Nephron progenitor cell (in vitro differentiated cells): ENCODE results near the gene SLC20A1.

Experiments used
- DNase-seq: peaks from one replicate; pipeline ENCODE4 v3.0.0; 2021
- H3K27ac Mint-ChIP-seq: 2 replicates; pipeline ENCODE4 v1.8.0; 2021; ENCODE audit warnings: mild to moderate bottlenecking, moderate library complexity, mixed read lengths
- H3K27me3 Mint-ChIP-seq: 2 replicates; pipeline ENCODE4 v1.8.0; 2021; ENCODE audit warnings: mild to moderate bottlenecking, low read depth, mixed read lengths; ENCODE audit not compliant: poor library complexity
- H3K36me3 Mint-ChIP-seq: 2 replicates; pipeline ENCODE4 v1.8.0; 2021; ENCODE audit warnings: low read depth, mixed read lengths
- H3K4me1 Mint-ChIP-seq: 2 replicates; pipeline ENCODE4 v1.8.0; 2021; ENCODE audit warnings: mixed read lengths
- H3K4me3 Mint-ChIP-seq: 2 replicates; pipeline ENCODE4 v1.8.0; 2021; ENCODE audit warnings: mild to moderate bottlenecking, moderate library complexity, mixed read lengths
- H3K9me3 Mint-ChIP-seq: 2 replicates; pipeline ENCODE4 v1.8.0; 2021; ENCODE audit warnings: mild to moderate bottlenecking, moderate library complexity, mixed read lengths
- CTCF ChIP-seq: fragments of 200-600 bp; sonication (generic); IDR thresholded peaks from 2 replicates; pipeline ENCODE4 v1.5.0; 2021; ENCODE audit warnings: antibody characterized with exemption

Gene SLC20A1

DNA sequence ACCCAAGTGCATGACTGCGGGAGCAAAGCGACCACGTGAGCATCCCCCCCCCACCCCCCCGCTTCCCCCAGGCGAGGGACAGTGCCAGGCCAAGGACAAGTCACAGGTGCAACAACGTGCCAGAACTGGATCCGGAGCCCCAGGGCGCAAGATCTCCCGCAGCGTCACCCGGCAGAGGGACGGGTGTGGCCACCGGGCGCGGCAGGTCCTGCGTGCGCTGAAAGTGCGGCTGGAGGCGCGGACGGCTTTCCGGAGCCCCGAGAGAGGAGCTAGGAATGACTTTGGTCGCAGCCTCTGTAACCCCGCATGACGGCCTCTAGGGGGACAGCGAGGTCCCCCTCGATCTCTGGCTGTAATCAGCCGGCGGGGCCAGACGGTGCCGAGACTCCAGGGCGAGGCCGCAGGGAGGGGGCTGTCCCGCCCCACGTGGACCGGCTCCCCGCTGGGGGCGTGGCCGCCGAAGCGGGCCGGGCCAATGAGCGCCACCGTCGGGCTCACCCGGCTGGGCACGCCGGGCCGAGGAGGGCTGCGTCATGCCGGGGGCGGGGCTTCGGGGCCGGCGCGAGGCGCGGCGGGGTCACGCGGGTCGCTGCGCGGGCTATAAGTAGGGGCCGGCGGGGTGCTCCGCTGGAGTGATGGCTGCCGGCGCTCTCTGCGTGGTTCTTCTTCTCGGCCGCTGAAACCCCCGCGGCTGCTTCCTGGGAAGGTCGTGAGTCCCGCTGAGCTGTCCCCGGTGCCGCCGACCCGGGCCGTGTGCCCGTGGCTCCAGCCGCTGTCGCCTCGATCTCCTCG is at the start of gene SLC20A1:
Gene SLC20A1, plus strand, starts transcription at position 630 of the 792 bp plus-strand sequence. CDS start 890 bp downstream, outside the sequence.
- no peaks in the 10 kb centered on the region for H3K9me3 Mint-ChIP-seq
- peaks cover 45% of the 10 kb centered on the region for H3K4me1 Mint-ChIP-seq
- no peak within 1 kb of the TSS for H3K27ac Mint-ChIP-seq
- TF ChIP-seq CTCF: peak; percentile 55
- H3K27me3 Mint-ChIP-seq: peaks cover 11% of the 10 kb centered on the region
- H3K36me3 Mint-ChIP-seq: peaks cover 25% of the 10 kb centered on the region
- peak; percentile 97 for DNase-seq
- H3K4me3 Mint-ChIP-seq: peak within 1 kb of the TSS; percentile 89

DNA sequence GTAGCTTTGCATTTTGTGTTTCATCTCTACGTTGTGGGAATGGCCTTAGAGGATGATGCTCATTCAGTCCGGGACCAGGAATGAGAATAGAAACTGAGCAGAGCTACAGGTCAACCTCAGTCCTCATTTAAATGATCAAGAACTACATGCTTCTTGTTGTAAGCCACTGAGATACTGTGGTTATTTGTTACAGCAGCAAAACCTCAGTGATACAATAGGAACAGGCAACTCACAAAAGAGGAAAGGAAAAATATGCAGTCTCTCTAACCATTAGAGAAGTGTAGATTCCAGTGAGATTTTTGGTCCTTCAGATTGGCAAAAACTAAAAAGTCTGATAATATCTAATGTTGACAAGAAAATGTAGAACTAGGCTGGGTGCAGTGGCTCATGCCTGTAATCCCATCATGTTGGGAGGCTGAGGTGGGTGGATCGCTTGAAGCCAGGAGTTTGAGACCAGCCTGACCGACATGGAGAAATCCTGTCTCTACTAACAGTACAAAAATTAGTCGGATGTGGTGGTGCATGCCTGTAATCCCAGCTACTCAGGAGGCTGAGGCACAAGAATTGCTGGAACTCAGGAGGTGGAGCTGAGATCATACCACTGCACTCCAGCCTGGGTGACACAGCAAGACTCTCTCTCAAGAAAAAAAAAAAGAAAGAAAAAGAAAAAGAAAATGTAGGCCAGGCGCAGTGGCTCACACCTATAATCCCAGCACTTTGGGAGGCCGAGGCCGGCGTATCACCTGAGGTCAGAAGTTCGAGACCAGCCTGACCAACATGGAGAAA is 48.0 kb upstream of the SLC20A1 start:
- Mint-ChIP-seq H3K9me3 (no peaks in the 10 kb centered on the region), H3K27me3 (peaks cover 8% of the 10 kb centered on the region), H3K4me3 (no peak overlapping the region), H3K27ac (no peak overlapping the region), H3K36me3 (peaks cover 22% of the 10 kb centered on the region), H3K4me1 (peaks cover 5% of the 10 kb centered on the region)
- no peak for TF ChIP-seq CTCF
- no peak for DNase-seq

DNA sequence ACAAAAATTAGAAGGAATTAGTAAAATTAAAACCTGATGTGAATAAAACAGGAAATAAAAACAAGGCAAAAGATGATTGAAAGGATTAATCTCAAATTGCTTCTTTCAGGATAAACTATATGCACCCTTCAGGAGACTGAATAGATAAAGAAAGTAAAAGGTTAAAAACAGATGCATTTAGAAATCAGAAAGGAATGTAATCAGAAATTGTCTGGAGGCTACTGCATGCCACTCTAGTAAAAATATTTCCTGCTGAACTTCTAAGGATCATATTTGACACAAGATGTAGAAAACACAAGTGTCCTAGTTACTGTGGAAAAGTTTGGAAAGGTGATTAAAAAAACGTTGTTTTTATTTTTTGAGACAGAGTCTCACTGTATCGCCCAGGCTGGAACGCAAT is 45.1 kb upstream of the SLC20A1 start:
- Mint-ChIP-seq H3K4me1 (peaks cover 5% of the 10 kb centered on the region), H3K9me3 (no peaks in the 10 kb centered on the region), H3K36me3 (peaks cover 4% of the 10 kb centered on the region), H3K4me3 (no peak overlapping the region), H3K27me3 (peaks cover 8% of the 10 kb centered on the region), H3K27ac (no peak overlapping the region)
- no peak for DNase-seq
- TF ChIP-seq CTCF: no peak

- Mint-ChIP-seq H3K36me3 (no peaks in the 10 kb centered on the region), H3K4me1 (peaks cover 5% of the 10 kb centered on the region), H3K27me3 (peaks cover 10% of the 10 kb centered on the region), H3K9me3 (no peaks in the 10 kb centered on the region), H3K27ac (no peak overlapping the region), H3K4me3 (no peak overlapping the region)
- TF ChIP-seq CTCF: no peak
- DNase-seq: no peak
These were observed 44.0 kb upstream of the SLC20A1 start for GRCh38 chr2:112601754-112602153.

DNA sequence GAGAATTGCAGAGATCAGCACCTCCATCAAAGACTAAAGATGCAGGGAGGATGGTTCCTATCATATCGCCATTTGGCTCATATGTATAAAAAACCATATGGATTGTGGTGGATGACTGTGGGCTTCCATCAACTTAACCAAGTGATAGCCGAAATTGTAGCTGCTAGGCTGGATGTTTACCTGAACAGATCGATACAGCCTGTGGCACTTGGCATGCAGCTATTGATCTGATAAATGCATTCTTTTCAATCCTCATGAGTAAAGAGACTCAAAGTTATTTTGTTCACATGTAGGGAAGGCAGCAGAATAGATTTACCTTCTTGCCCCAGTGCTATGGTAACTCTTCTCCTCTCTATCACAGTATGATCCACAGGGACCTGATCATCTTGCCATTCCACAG is 42.8 kb upstream of the SLC20A1 start:
- DNase-seq: no peak
- Mint-ChIP-seq H3K4me3 (no peak overlapping the region), H3K27me3 (peaks cover 10% of the 10 kb centered on the region), H3K27ac (no peak overlapping the region), H3K36me3 (no peaks in the 10 kb centered on the region), H3K9me3 (no peaks in the 10 kb centered on the region), H3K4me1 (peaks cover 5% of the 10 kb centered on the region)
- TF ChIP-seq CTCF: no peak
